ENCODE data around the gene AS3MT.

Gene AS3MT

GRCh38 chr10:102856758-102857424 is 12.4 kb upstream of the AS3MT start:
- no peak for DNase-seq

- DNase-seq: no peak
Measured at GRCh38 chr10:102859911-102860310, 9.4 kb upstream of the AS3MT start.

- no peak for DNase-seq
Measured at GRCh38 chr10:102863660-102864059, 5.6 kb upstream of the AS3MT start.

- no peak for DNase-seq
Measured at GRCh38 chr10:102865620-102866019, 3.6 kb upstream of the AS3MT start.

DNA sequence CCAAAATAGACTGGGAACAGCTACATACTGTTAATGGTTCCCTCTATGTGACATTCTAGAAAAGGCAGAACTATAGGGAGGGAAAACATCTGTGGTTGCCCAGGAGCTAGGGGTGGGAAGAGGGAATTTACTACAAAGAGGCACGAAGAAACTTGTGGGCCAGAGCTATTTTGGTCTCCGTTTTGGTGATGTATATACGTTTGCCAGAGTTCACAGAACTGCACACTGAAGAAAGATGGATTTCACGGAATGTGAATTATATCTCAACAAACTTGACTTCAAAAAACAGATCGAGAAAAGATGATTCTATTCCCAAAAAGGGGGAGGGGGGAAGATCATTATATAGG is 386 bp upstream of the AS3MT start:
- no peak for DNase-seq

DNA sequence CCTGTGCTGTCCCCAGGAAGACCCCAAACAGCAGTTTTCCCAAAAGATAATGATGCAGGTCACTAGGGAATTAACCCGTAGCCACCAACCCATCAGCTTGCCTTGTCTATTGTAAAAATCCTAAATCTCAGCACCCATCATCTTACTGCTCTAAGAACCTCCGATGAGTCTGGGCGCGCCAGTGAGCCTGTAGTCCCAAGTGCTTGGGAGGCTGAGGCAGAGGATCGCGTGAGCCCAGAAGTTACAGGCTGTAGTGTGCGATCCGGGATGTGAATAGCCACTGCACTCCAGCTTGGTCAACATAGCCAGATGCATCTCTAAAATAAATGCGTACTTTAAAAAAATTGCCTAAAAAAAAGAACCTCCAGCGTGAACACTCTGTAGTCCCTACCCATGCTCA is 951 bp downstream of the AS3MT start:
- no peak for DNase-seq

DNA sequence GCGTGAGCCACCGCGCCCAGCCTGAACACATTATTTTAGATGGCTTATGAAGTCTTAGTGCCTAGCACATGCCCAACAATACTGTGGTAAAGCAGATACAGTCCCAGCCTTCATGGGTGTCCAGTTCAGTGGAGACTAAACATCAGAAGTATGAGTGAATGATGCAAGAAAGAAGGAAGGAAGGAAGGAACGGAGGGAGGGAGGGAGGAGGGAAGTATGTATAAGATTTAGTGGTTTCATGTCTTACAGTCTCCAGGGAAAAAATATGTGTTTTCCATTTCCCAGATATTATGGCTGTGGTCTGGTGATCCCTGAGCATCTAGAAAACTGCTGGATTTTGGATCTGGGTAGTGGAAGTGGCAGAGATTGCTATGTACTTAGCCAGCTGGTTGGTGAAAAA is 2.9 kb downstream of the AS3MT start:
- DNase-seq: no peak

- DNase-seq: no peak
Measured at GRCh38 chr10:102876747-102877153, 7.5 kb downstream of the AS3MT start.

GRCh38 chr10:102878629-102879028 is 9.4 kb downstream of the AS3MT start:
- no peak for DNase-seq

GRCh38 chr10:102880256-102880655 is 11.0 kb downstream of the AS3MT start:
- DNase-seq: no peak

- DNase-seq: no peak
Measured at GRCh38 chr10:102888048-102888447, 18.8 kb downstream of the AS3MT start.

DNA sequence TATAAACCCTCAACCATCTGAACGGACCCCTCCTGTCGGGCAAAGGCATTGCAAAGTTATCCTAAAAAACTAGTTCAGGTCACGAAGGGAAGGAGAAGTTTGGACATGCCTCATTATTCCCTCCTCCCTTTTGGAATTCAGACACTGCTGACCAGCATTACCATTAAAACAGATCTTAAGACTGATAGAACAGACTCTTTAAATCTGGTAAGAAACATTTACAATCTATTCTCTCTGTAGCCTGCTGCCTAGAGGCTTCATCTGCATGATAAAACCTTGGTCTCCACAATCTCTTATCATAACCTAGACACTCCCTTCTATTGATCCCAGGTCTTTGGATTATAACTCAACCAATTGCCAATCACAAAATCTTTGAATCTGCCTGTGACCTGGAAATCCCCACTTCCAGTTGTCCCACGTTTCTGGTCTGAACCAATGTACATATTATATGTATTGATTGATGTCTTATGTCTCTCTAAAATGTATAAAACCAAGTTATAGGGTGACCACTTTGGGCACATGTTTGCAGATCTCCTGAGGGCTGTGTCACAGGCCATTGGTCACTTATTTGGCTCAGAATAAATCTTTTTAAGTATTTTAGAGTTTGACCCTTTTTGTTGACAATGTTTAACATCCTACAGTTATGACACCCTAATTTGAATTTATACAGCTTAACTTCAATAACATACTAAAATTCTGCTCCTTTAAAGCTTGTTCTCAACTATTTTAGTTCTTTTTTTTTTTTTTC is 25.4 kb downstream of the AS3MT start:
- DNase-seq: no peak

DNA sequence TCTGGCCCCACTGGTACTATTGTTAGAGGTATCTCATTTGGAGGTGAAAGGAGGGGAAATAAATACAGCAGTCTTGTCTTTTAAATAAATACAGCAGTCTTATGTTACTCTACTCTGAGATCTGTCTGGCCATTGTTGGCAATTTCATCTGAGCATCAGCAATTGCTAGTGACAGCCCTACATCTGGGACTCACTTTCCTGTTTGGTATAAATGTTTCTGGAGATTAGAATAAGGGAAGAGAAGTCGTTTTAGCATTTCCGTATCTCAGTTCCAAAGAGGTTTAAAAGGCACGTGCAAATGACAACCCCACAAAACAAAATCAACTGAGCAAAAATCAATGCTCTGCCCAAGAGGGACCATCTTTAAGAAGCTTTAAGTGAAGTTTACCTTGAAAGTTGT is 30.7 kb downstream of the AS3MT start:
- no peak for DNase-seq

GRCh38 chr10:102904346-102904745 is 35.1 kb downstream of the AS3MT start:
- no peak for DNase-seq

DNA sequence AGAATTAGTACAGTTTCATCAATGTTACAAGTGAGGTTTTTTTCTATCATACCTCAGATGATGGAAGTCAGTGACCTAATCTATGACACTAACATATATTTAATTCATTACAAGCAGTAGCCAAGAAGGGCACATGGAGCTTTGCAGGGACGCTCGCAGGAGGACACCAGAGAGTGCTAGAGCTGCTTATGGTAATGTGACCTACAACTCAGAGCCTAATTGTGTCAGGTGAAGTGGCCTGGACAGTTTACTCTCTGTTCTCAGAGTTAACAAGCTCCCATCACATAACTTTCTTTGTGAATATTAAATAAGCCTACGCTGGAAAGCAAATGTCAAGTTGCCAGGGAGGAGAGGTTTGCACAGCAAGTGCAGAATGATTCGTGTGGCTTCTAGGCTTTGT is 37.2 kb downstream of the AS3MT start:
- DNase-seq: no peak

DNA sequence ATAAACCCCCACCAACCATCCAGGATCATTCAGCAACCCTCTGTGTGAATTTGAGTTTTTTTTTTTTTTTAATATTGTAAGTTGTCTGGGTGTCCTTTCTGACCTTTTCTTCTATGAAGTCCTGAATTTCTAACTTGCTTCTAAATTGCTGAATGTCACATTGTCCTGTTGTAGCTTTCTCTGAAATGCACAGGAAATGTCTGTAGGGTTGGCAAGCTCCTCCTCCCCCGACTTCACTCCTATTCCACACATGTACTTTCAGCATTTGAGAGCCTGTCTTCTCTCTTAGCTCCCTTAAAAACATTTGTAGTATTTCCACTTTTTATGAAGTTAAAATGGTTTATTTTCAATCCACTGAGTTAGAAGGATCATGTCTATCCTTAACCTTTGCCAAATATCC is 45.5 kb downstream of the AS3MT start:
- no peak for DNase-seq

DNA sequence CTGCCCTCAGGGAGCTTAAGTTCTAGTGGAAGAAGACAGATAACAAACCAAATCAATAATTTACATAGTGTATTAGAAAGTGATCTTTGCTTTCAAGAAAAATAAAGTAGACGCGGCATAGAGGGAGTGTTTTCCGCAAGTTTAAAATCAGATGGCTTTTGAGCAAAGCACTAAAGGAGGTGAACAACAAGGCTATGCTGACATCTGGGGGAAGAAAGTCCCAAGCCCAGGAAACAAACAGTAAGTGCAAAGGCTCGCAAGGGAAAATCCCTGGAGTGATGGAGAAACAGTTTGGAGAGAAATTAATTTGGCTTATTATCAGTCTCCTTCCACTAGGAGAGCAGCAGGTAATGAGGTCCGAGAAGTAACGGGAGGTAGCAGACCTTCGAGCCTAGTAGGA is 46.9 kb downstream of the AS3MT start:
- DNase-seq: no peak

- DNase-seq: peak; percentile 74
Measured at GRCh38 chr10:102917314-102917961, 48.2 kb downstream of the AS3MT start.

DNA sequence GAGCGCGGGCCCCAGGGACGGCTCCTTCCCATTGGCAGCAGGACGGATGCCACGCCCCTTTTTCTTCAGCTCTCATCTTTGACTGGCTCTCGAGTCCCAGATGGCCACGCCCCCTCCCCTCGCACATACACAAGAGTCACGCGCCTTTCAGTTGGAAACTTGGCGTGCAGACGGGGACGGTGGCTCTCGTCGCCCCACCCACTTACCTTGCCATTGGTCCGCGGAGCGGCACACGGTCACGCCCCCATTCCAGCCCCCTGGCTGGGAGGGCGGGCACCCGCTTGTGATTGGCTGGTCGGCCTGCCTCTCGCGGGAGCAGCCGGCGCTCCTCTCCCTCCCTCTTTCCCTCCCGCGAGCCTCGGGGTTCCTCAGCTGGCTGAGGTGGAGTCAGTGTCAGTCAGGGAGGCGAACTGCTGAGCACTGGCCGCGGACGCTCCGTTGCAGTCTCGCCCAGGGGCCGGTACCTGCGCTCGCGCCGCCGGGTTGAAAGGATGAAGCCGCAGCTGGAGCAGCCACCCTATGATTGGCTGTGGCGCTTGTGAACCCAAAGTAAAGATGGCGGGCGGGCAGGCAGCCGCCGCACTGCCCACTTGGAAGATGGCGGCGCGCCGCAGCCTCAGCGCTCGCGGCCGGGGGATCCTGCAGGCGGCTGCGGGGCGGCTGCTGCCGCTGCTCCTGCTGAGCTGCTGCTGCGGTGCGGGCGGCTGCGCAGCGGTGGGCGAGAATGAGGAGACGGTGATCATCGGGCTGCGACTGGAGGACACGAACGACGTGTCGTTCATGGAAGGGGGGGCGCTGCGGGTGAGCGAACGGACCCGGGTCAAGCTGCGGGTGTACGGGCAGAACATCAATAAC is 48.9 kb downstream of the AS3MT start, which contains the start of gene CNNM2:
TSS of gene CNNM2 (plus strand) at position 333 of the 855 bp plus-strand sequence. CDS start at position 520, 187 bp downstream.
- peak; percentile 95 for DNase-seq

DNA sequence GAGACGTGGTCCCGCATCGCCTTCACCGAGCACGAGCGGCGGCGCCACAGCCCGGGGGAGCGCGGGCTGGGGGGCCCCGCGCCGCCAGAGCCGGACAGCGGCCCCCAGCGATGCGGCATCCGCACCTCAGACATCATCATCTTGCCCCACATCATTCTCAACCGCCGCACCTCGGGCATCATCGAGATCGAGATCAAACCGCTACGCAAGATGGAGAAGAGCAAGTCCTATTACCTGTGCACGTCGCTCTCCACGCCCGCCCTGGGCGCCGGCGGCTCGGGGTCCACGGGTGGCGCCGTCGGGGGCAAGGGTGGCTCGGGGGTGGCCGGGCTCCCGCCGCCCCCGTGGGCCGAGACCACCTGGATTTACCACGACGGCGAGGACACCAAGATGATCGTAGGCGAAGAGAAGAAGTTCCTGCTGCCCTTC is 49.6 kb downstream of the AS3MT start:
- DNase-seq: peak; percentile 24

GRCh38 chr10:102919246-102919959 is 50.1 kb downstream of the AS3MT start:
- peak; percentile 6 for DNase-seq

DNA sequence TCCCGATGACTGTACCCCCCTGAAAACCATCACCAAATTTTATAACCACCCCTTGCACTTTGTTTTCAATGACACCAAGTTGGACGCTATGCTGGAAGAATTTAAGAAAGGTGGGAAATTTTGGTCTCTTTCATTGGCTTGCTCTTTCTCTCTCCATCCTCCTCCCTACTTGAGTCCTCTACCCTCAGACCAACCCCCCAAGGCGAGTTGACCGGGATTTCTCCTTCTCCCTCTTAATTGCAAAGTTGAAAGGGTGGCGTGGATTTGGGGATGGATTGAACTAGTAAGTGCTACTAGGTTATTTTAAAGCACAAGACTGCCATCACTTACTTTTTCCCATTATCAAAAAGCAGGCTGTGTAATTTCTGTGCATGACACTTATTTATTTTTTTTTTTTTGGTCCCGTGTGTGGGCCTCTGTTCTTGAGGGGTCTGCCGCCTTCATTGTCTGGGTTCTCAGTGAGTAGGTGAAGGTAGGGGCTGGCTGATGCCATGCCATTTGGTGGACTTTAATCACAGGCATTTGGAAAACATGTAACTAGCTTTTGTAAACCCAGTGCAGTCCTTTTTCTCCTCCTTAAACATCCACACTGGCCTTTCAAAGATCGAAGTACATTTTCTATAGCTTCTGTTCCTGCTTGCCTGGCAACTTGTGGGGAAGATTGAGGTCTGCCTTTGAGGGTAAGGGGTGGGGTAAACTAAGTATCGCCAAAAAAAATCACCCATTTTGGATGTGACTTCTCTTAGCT is 50.9 kb downstream of the AS3MT start:
- DNase-seq: no peak

Data from activated gamma-delta T cell (primary cell).